NCI-H146 (cell line): ENCODE results near the gene MTOR.

Source experiments
- DNase-seq: peaks from one replicate; lab custom pipeline; 2025; lab: John Stamatoyannopoulos, UW

The MTOR gene

GRCh38 chr1:11150326-11150725 lies 112.0 kb downstream of the MTOR start:
- DNase-seq, result no peak

GRCh38 chr1:11147197-11147770 lies 115.1 kb downstream of the MTOR start:
- peak; percentile 31 for DNase-seq

- DNase-seq, result no peak
Observed at GRCh38 chr1:11145741-11146140, 116.6 kb downstream of the MTOR start.

- no peak for DNase-seq
Observed at GRCh38 chr1:11144570-11145256, 117.6 kb downstream of the MTOR start.

- no peak for DNase-seq
Observed at GRCh38 chr1:11143907-11144306, 118.4 kb downstream of the MTOR start.

- DNase-seq, result no peak
Observed at GRCh38 chr1:11143401-11143800, 119.0 kb downstream of the MTOR start.

GRCh38 chr1:11142618-11143391 lies 119.5 kb downstream of the MTOR start:
- DNase-seq, result no peak

GRCh38 chr1:11138952-11139351 lies 123.4 kb downstream of the MTOR start:
- DNase-seq, result no peak

- DNase-seq, result no peak
Observed at GRCh38 chr1:11138029-11138428, 124.3 kb downstream of the MTOR start.

GRCh38 chr1:11134898-11135266 lies 127.5 kb downstream of the MTOR start:
- DNase-seq, result no peak

- DNase-seq, result no peak
Observed at GRCh38 chr1:11134251-11134897, 128.0 kb downstream of the MTOR start.

- DNase-seq, result no peak
Observed at GRCh38 chr1:11132563-11133293, 129.6 kb downstream of the MTOR start.

- no peak for DNase-seq
Observed at GRCh38 chr1:11131816-11132215, 130.5 kb downstream of the MTOR start.

- no peak for DNase-seq
Observed at GRCh38 chr1:11130406-11130805, 131.9 kb downstream of the MTOR start.

GRCh38 chr1:11129649-11130390 lies 132.5 kb downstream of the MTOR start:
- no peak for DNase-seq

- no peak for DNase-seq
Observed at GRCh38 chr1:11126569-11126968, 135.8 kb downstream of the MTOR start.

- DNase-seq, result no peak
Observed at GRCh38 chr1:11125931-11126330, 136.4 kb downstream of the MTOR start.

GRCh38 chr1:11124965-11125364 lies 137.4 kb downstream of the MTOR start:
- no peak for DNase-seq

- DNase-seq, result no peak
Observed at GRCh38 chr1:11116318-11116717, 146.0 kb downstream of the MTOR start.

GRCh38 chr1:11114966-11115365 lies 147.4 kb downstream of the MTOR start:
- no peak for DNase-seq

GRCh38 chr1:11109047-11109760 lies 153.1 kb downstream of the MTOR start:
- no peak for DNase-seq
